Activated naive CD8-positive, alpha-beta T cell (primary cell): ENCODE results near the gene IST1.
"Not testable (repeated sequence)": the region's sequence is repeated elsewhere in the genome, so short reads cannot be mapped to it uniquely, and the experiment has no call there.

Experiments used
- H3K27ac Mint-ChIP-seq: one replicate; pipeline ENCODE4 v1.8.0; 2021; ENCODE audit warnings: mixed read lengths
- H3K27me3 Mint-ChIP-seq: one replicate; pipeline ENCODE4 v1.8.0; 2021; ENCODE audit warnings: mixed read lengths
- H3K36me3 Mint-ChIP-seq: one replicate; pipeline ENCODE4 v1.8.0; 2021; ENCODE audit warnings: mixed read lengths
- H3K4me1 Mint-ChIP-seq: one replicate; pipeline ENCODE4 v1.8.0; 2021; ENCODE audit warnings: low read depth, mixed read lengths
- H3K4me3 Mint-ChIP-seq: one replicate; pipeline ENCODE4 v1.8.0; 2021; ENCODE audit warnings: mild to moderate bottlenecking, mixed read lengths
- H3K9me3 Mint-ChIP-seq: one replicate; pipeline ENCODE4 v1.8.0; 2021; ENCODE audit warnings: low read depth, mixed read lengths

The IST1 gene

GRCh38 chr16:71865173-71865863, 30.0 kb upstream of the IST1 start:
- no peak overlapping the region for H3K27ac Mint-ChIP-seq
- no peak overlapping the region for H3K4me3 Mint-ChIP-seq
- peaks cover 4% of the 10 kb centered on the region for H3K36me3 Mint-ChIP-seq
- no peaks in the 10 kb centered on the region for H3K9me3 Mint-ChIP-seq
- no peaks in the 10 kb centered on the region for H3K27me3 Mint-ChIP-seq
- H3K4me1 Mint-ChIP-seq, result peaks cover 7% of the 10 kb centered on the region

- not testable (repeated sequence) for H3K27me3 Mint-ChIP-seq, H3K27ac Mint-ChIP-seq, H3K36me3 Mint-ChIP-seq, H3K4me1 Mint-ChIP-seq, H3K4me3 Mint-ChIP-seq, H3K9me3 Mint-ChIP-seq
These were observed 28.2 kb upstream of the IST1 start for GRCh38 chr16:71867175-71867574.

GRCh38 chr16:71867939-71868338, 27.4 kb upstream of the IST1 start:
- Mint-ChIP-seq H3K27ac (no peak overlapping the region), H3K4me1 (peaks cover 13% of the 10 kb centered on the region), H3K9me3 (no peaks in the 10 kb centered on the region), H3K4me3 (no peak overlapping the region), H3K36me3 (peaks cover 4% of the 10 kb centered on the region), H3K27me3 (no peaks in the 10 kb centered on the region)

- Mint-ChIP-seq H3K27ac (no peak overlapping the region), H3K4me3 (no peak overlapping the region), H3K36me3 (peaks cover 4% of the 10 kb centered on the region), H3K27me3 (no peaks in the 10 kb centered on the region), H3K4me1 (peaks cover 17% of the 10 kb centered on the region), H3K9me3 (no peaks in the 10 kb centered on the region)
These were observed 26.2 kb upstream of the IST1 start for GRCh38 chr16:71869089-71869488.

GRCh38 chr16:71870818-71871217, 24.5 kb upstream of the IST1 start:
- Mint-ChIP-seq H3K27ac (no peak overlapping the region), H3K4me1 (peaks cover 15% of the 10 kb centered on the region), H3K4me3 (no peak overlapping the region), H3K36me3 (peaks cover 4% of the 10 kb centered on the region), H3K27me3 (no peaks in the 10 kb centered on the region), H3K9me3 (no peaks in the 10 kb centered on the region)

GRCh38 chr16:71873199-71873598, 22.1 kb upstream of the IST1 start:
- Mint-ChIP-seq H3K27ac (peak overlapping the region; percentile 66), H3K27me3 (no peaks in the 10 kb centered on the region), H3K36me3 (peaks cover 4% of the 10 kb centered on the region), H3K9me3 (no peaks in the 10 kb centered on the region), H3K4me1 (peaks cover 15% of the 10 kb centered on the region), H3K4me3 (peak overlapping the region; percentile 35)

- no peak overlapping the region for H3K4me3 Mint-ChIP-seq
- H3K9me3 Mint-ChIP-seq, result no peaks in the 10 kb centered on the region
- H3K36me3 Mint-ChIP-seq, result no peaks in the 10 kb centered on the region
- H3K27ac Mint-ChIP-seq, result no peak overlapping the region
- no peaks in the 10 kb centered on the region for H3K27me3 Mint-ChIP-seq
- H3K4me1 Mint-ChIP-seq, result peaks cover 36% of the 10 kb centered on the region
These were observed 16.4 kb upstream of the IST1 start for GRCh38 chr16:71878911-71879310.

- H3K27me3 Mint-ChIP-seq, result no peaks in the 10 kb centered on the region
- no peaks in the 10 kb centered on the region for H3K9me3 Mint-ChIP-seq
- peaks cover 42% of the 10 kb centered on the region for H3K4me1 Mint-ChIP-seq
- H3K4me3 Mint-ChIP-seq, result peak overlapping the region; percentile 40
- no peaks in the 10 kb centered on the region for H3K36me3 Mint-ChIP-seq
- peak overlapping the region; percentile 36 for H3K27ac Mint-ChIP-seq
These were observed 15.2 kb upstream of the IST1 start for GRCh38 chr16:71880176-71880575.

- Mint-ChIP-seq H3K27ac (peak overlapping the region; percentile 30), H3K36me3 (no peaks in the 10 kb centered on the region), H3K4me1 (peaks cover 46% of the 10 kb centered on the region), H3K9me3 (no peaks in the 10 kb centered on the region), H3K4me3 (peak overlapping the region; percentile 89), H3K27me3 (no peaks in the 10 kb centered on the region)
These were observed 12.7 kb upstream of the IST1 start for GRCh38 chr16:71882505-71883167.

GRCh38 chr16:71883168-71883848, 12.0 kb upstream of the IST1 start:
- Mint-ChIP-seq H3K27me3 (no peaks in the 10 kb centered on the region), H3K9me3 (no peaks in the 10 kb centered on the region), H3K27ac (peak overlapping the region; percentile 30), H3K36me3 (no peaks in the 10 kb centered on the region), H3K4me1 (peaks cover 46% of the 10 kb centered on the region), H3K4me3 (peak overlapping the region; percentile 89)

GRCh38 chr16:71883849-71884638, 11.3 kb upstream of the IST1 start, which contains the start of gene ZNF821:
TSS of gene ZNF821 (minus strand) at chr16:71884182. CDS start at chr16:71879946, 4,236 bp downstream.
- Mint-ChIP-seq H3K4me3 (peak within 1 kb of the TSS; percentile 93), H3K27me3 (no peaks in the 10 kb centered on the region), H3K27ac (peak within 1 kb of the TSS; percentile 88), H3K4me1 (peaks cover 46% of the 10 kb centered on the region), H3K9me3 (no peaks in the 10 kb centered on the region), H3K36me3 (no peaks in the 10 kb centered on the region)

GRCh38 chr16:71885261-71885650, 10.1 kb upstream of the IST1 start:
- H3K4me3 Mint-ChIP-seq, result peak overlapping the region; percentile 93
- H3K27ac Mint-ChIP-seq, result peak overlapping the region; percentile 41
- peaks cover 37% of the 10 kb centered on the region for H3K4me1 Mint-ChIP-seq
- no peaks in the 10 kb centered on the region for H3K27me3 Mint-ChIP-seq
- no peaks in the 10 kb centered on the region for H3K36me3 Mint-ChIP-seq
- H3K9me3 Mint-ChIP-seq, result no peaks in the 10 kb centered on the region

- Mint-ChIP-seq H3K4me3 (no peak overlapping the region), H3K4me1 (peaks cover 13% of the 10 kb centered on the region), H3K36me3 (no peaks in the 10 kb centered on the region), H3K27me3 (no peaks in the 10 kb centered on the region), H3K27ac (no peak overlapping the region), H3K9me3 (no peaks in the 10 kb centered on the region)
These were observed 6.2 kb upstream of the IST1 start for GRCh38 chr16:71889147-71889546.

GRCh38 chr16:71893888-71894228, 1.5 kb upstream of the IST1 start:
- no peaks in the 10 kb centered on the region for H3K27me3 Mint-ChIP-seq
- peak overlapping the region; percentile 97 for H3K4me3 Mint-ChIP-seq
- peak overlapping the region; percentile 97 for H3K27ac Mint-ChIP-seq
- no peaks in the 10 kb centered on the region for H3K36me3 Mint-ChIP-seq
- H3K9me3 Mint-ChIP-seq, result no peaks in the 10 kb centered on the region
- peaks cover 21% of the 10 kb centered on the region for H3K4me1 Mint-ChIP-seq
